ENCODE data around the gene BBOX1.
"Not testable (repeated sequence)": the region's sequence is repeated elsewhere in the genome, so short reads cannot be mapped to it uniquely, and the experiment has no call there.

BBOX1 gene

DNA sequence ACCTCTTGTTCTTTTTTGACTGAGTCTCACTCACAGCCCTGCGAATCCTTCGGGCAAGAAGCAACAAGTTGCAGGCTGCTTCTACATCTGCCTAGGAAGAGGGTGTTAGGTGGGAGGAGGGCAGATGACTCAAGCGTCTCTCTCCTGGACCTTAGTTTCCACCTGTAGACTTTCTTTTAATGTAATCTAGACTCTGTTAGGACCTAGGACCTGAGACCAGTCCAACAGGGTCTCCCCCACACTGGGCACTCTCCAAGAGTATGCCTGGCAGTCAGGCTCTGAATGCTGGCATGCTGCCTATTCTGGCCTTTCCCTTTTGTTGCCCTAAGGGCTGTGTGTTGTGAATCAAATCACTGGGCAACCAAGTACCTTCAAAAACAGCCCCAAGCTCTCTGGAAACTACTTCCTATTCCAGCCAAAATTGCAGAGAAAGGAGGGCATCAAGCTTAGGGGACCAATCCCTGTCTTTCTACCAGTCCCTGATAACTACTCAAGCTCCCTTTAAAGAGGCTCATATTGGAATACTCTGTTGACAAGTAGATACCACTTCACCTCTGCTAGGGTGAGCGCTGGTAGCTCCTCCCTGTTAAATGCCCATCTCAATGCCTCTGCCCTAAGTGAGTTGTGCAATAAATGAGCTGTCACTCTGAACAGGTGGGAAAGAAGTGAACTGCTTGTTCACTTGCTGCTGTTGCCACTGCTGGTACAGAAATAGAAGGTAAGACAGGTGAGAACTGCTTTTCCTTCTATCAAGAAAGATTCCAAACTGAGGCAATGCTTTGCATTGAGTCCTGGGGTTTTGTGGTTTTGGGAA lies at the start of gene BBOX1:
BBOX1 (plus strand) TSS at position 514 of the 814 bp plus-strand sequence. CDS start 14,616 bp downstream, outside the sequence.
- Mint-ChIP-seq H3K4me3 (no peak within 1 kb of the TSS), H3K27me3 (no peaks in the 10 kb centered on the region), H3K27ac (ENCODE audit: low read depth) (no peak within 1 kb of the TSS), H3K36me3 (ENCODE audit: insufficient read depth) (no peaks in the 10 kb centered on the region), H3K4me1 (no peaks in the 10 kb centered on the region), H3K9me3 (peaks cover 17% of the 10 kb centered on the region)
- ATAC-seq (replicated peaks; ENCODE audit: extremely low read depth, poor library complexity, severe bottlenecking) (no peak), DNase-seq (ENCODE audit: low spot score in 2 of 2) (no peak)

GRCh38 chr11:26992031-26992541 lies 48.5 kb upstream of the BBOX1 start:
- H3K27ac Mint-ChIP-seq (ENCODE audit: low read depth), result no peak overlapping the region
- H3K27me3 Mint-ChIP-seq, result no peaks in the 10 kb centered on the region
- no peaks in the 10 kb centered on the region for H3K4me1 Mint-ChIP-seq
- no peak overlapping the region for H3K4me3 Mint-ChIP-seq
- no peak for DNase-seq (ENCODE audit: low spot score in 2 of 2)
- H3K36me3 Mint-ChIP-seq (ENCODE audit: insufficient read depth), result no peaks in the 10 kb centered on the region
- no peak for ATAC-seq (replicated peaks; ENCODE audit: extremely low read depth, poor library complexity, severe bottlenecking)
- no peaks in the 10 kb centered on the region for H3K9me3 Mint-ChIP-seq

DNA sequence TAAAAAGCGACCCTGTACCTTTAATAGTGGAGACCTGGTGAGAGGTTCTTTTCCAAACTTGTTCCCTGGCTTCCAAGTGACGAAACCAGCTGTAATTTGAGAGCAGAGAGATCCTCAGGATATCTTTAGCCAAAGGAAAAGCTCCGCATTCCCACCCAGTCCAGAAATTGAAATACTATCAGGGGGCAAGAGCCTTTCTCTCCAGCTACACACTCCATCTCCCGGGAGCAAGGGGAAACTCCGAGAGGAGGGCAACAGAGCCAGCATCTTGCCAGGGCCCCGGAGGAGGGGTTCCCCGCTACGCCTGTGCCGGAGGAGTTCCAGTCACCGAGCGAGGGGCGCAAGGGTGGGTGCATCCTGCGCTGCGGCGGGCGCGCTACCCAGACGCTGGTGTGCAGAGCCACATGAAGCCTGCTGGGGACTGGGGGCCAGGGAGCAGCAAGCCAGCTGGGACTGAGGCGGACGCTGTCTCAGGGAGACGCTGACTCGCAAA lies 46.6 kb upstream of the BBOX1 start, which contains the start of gene FIBIN:
FIBIN (plus strand) TSS at position 148 of the 493 bp plus-strand sequence. CDS start 415 bp downstream, outside the sequence.
- H3K36me3 Mint-ChIP-seq (ENCODE audit: insufficient read depth), result no peaks in the 10 kb centered on the region
- no peaks in the 10 kb centered on the region for H3K4me1 Mint-ChIP-seq
- H3K4me3 Mint-ChIP-seq, result no peak within 1 kb of the TSS
- no peaks in the 10 kb centered on the region for H3K27me3 Mint-ChIP-seq
- DNase-seq (ENCODE audit: low spot score in 2 of 2), result no peak
- no peak within 1 kb of the TSS for H3K27ac Mint-ChIP-seq (ENCODE audit: low read depth)
- no peak for ATAC-seq (replicated peaks; ENCODE audit: extremely low read depth, poor library complexity, severe bottlenecking)
- H3K9me3 Mint-ChIP-seq, result no peaks in the 10 kb centered on the region

DNA sequence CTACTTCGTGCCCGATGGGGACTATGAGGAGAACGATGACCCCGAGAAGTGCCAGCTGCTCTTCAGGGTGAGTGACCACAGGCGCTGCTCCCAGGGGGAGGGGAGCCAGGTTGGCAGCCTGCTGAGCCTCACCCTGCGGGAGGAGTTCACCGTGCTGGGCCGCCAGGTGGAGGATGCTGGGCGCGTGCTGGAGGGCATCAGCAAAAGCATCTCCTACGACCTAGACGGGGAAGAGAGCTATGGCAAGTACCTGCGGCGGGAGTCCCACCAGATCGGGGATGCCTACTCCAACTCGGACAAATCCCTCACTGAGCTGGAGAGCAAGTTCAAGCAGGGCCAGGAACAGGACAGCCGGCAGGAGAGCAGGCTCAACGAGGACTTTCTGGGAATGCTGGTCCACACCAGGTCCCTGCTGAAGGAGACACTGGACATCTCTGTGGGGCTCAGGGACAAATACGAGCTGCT lies 46.0 kb upstream of the BBOX1 start:
- ATAC-seq (replicated peaks; ENCODE audit: extremely low read depth, poor library complexity, severe bottlenecking) (no peak), DNase-seq (ENCODE audit: low spot score in 2 of 2) (no peak)
- Mint-ChIP-seq H3K9me3 (no peaks in the 10 kb centered on the region), H3K4me1 (no peaks in the 10 kb centered on the region), H3K4me3 (no peak overlapping the region), H3K36me3 (ENCODE audit: insufficient read depth) (no peaks in the 10 kb centered on the region), H3K27ac (ENCODE audit: low read depth) (no peak overlapping the region), H3K27me3 (no peaks in the 10 kb centered on the region)

- Mint-ChIP-seq H3K4me1 (no peaks in the 10 kb centered on the region), H3K27me3 (no peaks in the 10 kb centered on the region), H3K4me3 (no peak overlapping the region), H3K9me3 (no peaks in the 10 kb centered on the region), H3K36me3 (ENCODE audit: insufficient read depth) (no peaks in the 10 kb centered on the region), H3K27ac (ENCODE audit: low read depth) (no peak overlapping the region)
- DNase-seq (ENCODE audit: low spot score in 2 of 2) (no peak), ATAC-seq (replicated peaks; ENCODE audit: extremely low read depth, poor library complexity, severe bottlenecking) (no peak)
Observed at GRCh38 chr11:26995701-26996460, 44.7 kb upstream of the BBOX1 start.

DNA sequence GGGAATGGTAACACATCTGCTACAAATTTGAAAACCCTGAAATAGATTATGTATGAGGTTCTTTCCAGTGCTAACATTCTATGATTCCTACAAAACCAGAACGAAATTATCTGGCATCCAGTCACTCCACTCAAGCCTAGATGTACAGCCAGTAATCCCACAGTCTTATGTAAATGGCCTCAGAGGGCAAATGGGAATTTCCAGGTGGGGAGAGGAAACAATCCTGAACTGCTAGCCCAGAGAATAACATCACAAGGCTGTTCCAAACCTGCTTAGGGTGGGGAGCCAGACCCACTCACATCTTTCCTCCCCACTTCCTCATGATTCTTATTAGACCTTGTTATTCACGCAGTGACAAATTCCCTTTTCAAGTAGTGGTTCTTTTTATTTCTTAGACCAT lies 43.2 kb upstream of the BBOX1 start:
- Mint-ChIP-seq H3K9me3 (no peaks in the 10 kb centered on the region), H3K4me3 (no peak overlapping the region), H3K27me3 (no peaks in the 10 kb centered on the region), H3K36me3 (ENCODE audit: insufficient read depth) (no peaks in the 10 kb centered on the region), H3K27ac (ENCODE audit: low read depth) (no peak overlapping the region), H3K4me1 (no peaks in the 10 kb centered on the region)
- ATAC-seq (replicated peaks; ENCODE audit: extremely low read depth, poor library complexity, severe bottlenecking), result no peak
- no peak for DNase-seq (ENCODE audit: low spot score in 2 of 2)

DNA sequence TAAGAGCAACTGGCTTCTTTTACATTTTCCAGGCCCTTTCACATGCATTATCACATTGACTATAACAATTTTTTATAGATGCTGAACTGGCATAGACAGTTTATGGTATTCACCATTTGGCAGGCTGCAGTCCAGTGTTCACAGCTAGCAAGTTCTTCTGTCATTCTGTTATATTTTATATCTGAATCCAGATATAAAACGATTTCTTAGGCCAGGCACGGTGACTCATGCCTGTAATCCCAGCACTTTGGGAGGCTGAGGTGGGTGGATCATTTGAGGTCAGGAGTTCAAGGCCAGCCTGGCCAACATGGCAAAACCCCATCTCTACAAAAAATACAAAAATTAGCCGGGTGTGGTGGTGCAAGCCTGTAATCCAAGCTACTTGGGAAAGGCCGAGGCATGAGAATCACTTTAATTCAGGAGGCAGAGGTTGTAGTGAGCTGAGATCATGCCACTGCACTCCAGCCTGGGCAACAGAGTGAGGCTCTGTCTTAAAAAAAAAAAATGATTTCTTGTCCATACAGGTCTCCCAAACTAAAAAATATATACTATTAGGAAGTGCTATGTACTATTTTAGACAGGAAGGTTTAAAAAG lies 39.4 kb upstream of the BBOX1 start:
- not testable (repeated sequence) for H3K4me1 Mint-ChIP-seq; H3K36me3 Mint-ChIP-seq (ENCODE audit: insufficient read depth); DNase-seq (ENCODE audit: low spot score in 2 of 2); H3K9me3 Mint-ChIP-seq; H3K27me3 Mint-ChIP-seq; H3K4me3 Mint-ChIP-seq; H3K27ac Mint-ChIP-seq (ENCODE audit: low read depth); ATAC-seq (replicated peaks; ENCODE audit: extremely low read depth, poor library complexity, severe bottlenecking)

GRCh38 chr11:27002431-27002830 lies 38.2 kb upstream of the BBOX1 start:
- no peak for ATAC-seq (replicated peaks; ENCODE audit: extremely low read depth, poor library complexity, severe bottlenecking)
- Mint-ChIP-seq H3K4me3 (no peak overlapping the region), H3K36me3 (ENCODE audit: insufficient read depth) (no peaks in the 10 kb centered on the region), H3K9me3 (no peaks in the 10 kb centered on the region), H3K27ac (ENCODE audit: low read depth) (no peak overlapping the region), H3K4me1 (no peaks in the 10 kb centered on the region), H3K27me3 (no peaks in the 10 kb centered on the region)
- DNase-seq (ENCODE audit: low spot score in 2 of 2), result no peak

DNA sequence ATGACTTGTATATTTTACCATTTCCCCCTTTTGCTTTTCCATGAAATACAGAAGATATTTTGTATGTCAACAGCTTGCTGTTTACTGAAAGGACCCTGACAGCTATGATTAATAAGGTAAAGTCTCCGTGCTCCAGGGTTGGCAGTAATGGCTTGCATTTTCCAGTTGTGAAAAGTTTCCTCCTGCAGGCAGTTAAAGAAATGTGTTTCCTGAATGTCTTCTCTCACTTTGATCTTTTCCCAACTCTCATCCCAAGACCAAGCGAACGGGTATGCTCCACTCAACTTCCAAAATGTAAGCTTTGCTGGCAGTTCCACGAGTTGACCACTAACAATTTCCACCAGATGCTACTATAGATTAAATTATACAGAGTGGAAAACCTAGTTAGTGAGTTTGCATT lies 37.8 kb upstream of the BBOX1 start:
- no peak for ATAC-seq (replicated peaks; ENCODE audit: extremely low read depth, poor library complexity, severe bottlenecking)
- H3K36me3 Mint-ChIP-seq (ENCODE audit: insufficient read depth), result no peaks in the 10 kb centered on the region
- H3K4me3 Mint-ChIP-seq, result no peak overlapping the region
- DNase-seq (ENCODE audit: low spot score in 2 of 2), result no peak
- no peaks in the 10 kb centered on the region for H3K4me1 Mint-ChIP-seq
- H3K27ac Mint-ChIP-seq (ENCODE audit: low read depth), result no peak overlapping the region
- no peaks in the 10 kb centered on the region for H3K9me3 Mint-ChIP-seq
- H3K27me3 Mint-ChIP-seq, result no peaks in the 10 kb centered on the region

DNA sequence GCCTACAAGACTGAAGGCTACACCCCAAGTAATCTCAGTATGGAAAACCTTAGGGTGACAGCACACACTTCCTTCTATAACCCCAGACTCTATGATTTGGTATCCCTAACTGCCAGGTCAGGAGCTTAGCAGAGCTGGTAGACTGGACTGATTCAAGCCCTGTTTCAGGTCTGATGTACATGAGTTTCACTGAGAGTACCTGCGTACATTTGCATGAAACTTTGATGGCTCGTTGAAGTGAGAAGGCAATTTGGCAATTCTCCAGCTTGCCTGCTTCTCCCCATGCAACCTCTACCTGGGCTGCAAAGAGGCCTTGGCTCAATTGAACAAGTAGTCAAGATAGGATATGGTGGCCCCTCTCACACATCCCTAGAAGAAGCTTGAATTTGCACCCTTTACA lies 36.5 kb upstream of the BBOX1 start:
- H3K36me3 Mint-ChIP-seq (ENCODE audit: insufficient read depth), result no peaks in the 10 kb centered on the region
- no peak overlapping the region for H3K27ac Mint-ChIP-seq (ENCODE audit: low read depth)
- H3K27me3 Mint-ChIP-seq, result no peaks in the 10 kb centered on the region
- ATAC-seq (replicated peaks; ENCODE audit: extremely low read depth, poor library complexity, severe bottlenecking) (no peak), DNase-seq (ENCODE audit: low spot score in 2 of 2) (no peak)
- H3K9me3 Mint-ChIP-seq, result no peaks in the 10 kb centered on the region
- no peak overlapping the region for H3K4me3 Mint-ChIP-seq
- no peaks in the 10 kb centered on the region for H3K4me1 Mint-ChIP-seq

DNA sequence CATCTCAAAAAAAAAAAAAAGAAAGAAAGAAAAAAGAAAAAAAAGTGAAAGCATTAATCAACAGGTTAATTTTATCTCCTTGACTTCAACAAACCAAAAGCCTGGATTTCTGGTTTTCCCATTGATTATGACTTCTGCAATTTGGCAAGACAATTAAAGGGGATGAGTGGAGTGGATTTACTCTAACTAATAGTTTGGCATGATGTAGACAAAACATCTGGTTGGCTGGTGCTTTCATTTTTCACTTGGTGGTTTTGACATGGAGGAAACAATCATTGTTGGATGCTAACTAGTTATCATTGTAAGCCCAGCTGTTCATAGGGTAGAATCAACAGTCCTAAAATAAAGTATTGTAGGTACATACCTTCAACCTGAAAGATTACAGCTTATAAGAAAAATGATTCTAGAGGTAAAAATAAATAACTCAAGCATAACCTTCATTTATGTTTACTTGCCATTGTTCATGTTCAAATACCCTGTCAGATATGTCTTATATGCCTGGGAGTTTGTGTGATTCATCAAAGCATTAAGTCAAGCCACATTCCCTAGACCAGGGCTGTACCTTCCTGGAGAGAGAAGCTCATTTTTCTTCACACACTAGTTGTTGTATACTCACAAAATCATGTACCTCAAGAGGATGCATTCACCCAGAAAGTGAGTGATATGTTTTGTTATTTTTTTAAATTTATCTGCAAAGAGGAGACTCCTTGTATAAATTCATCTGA lies 31.6 kb upstream of the BBOX1 start:
- Mint-ChIP-seq H3K4me3 (no peak overlapping the region), H3K4me1 (no peaks in the 10 kb centered on the region), H3K27ac (ENCODE audit: low read depth) (no peak overlapping the region), H3K9me3 (peaks cover 6% of the 10 kb centered on the region), H3K36me3 (ENCODE audit: insufficient read depth) (no peaks in the 10 kb centered on the region), H3K27me3 (no peaks in the 10 kb centered on the region)
- ATAC-seq (replicated peaks; ENCODE audit: extremely low read depth, poor library complexity, severe bottlenecking) (no peak), DNase-seq (ENCODE audit: low spot score in 2 of 2) (no peak)
